Measurements from ENCODE around the gene ELAVL3. TPM values are rescaled to one million over a fixed set of nuclear protein-coding genes. Genes with fewer than 3 reads are reported as not detected.

Gene ELAVL3
- total RNA-seq, 1 experiment from 2014 or later = 1.2 TPM

GRCh38 chr19:11505032-11505503 lies 24.2 kb upstream of the ELAVL3 start:
- Histone ChIP-seq H2BK15ac (ENCODE audit: low read depth, low read length) (no peak overlapping the region), H3K27ac (ENCODE audit: insufficient read length, low read depth, low read length) (no peak overlapping the region), H4K91ac (ENCODE audit: insufficient read length, low read depth, low read length) (no peak overlapping the region), H2BK20ac (ENCODE audit: low read depth, low read length, poor library complexity, severe bottlenecking) (no peak overlapping the region), H4K20me1 (ENCODE audit: control insufficient read depth, insufficient read depth, insufficient read length) (no peaks in the 10 kb centered on the region), H2AFZ (ENCODE audit: low read length) (no peak overlapping the region), H3K79me2 (ENCODE audit: insufficient read depth, low read length) (no peaks in the 10 kb centered on the region), H3K4me1 (ENCODE audit: insufficient read depth, low read length) (no peaks in the 10 kb centered on the region), H2BK120ac (ENCODE audit: low read depth, low read length, poor library complexity, severe bottlenecking) (no peak overlapping the region), H4K5ac (ENCODE audit: insufficient read length, low read depth, low read length) (no peak overlapping the region), H3K9ac (ENCODE audit: extremely low read depth, insufficient read length, low read length) (peak overlapping the region; percentile 31), H3K23me2 (ENCODE audit: insufficient read length, low read depth, low read length, poor library complexity, severe bottlenecking) (peaks cover 5% of the 10 kb centered on the region), H3T11ph (ENCODE audit: low read length) (no peak overlapping the region), H3K18ac (ENCODE audit: insufficient read length, low read depth, low read length) (no peak overlapping the region), H4K8ac (replicated peaks; ENCODE audit: insufficient read length, low read depth, low read length) (no peak overlapping the region), H3K56ac (ENCODE audit: insufficient read length, low read depth, low read length) (no peak overlapping the region), H3K4me2 (ENCODE audit: insufficient read depth, insufficient read length, low read length) (peak overlapping the region; percentile 56), H3K9me3 (ENCODE audit: control insufficient read depth, low read depth, low read length) (no peaks in the 10 kb centered on the region), H2AK5ac (ENCODE audit: insufficient read length, low read length) (no peak overlapping the region), H3K27me3 (ENCODE audit: insufficient read depth, low read length) (no peaks in the 10 kb centered on the region), H2BK5ac (ENCODE audit: insufficient read length, low read length) (no peak overlapping the region), H3K4ac (ENCODE audit: low read depth, low read length) (no peak overlapping the region), H2BK12ac (ENCODE audit: insufficient read length, low read depth, low read length) (no peak overlapping the region), H3K79me1 (ENCODE audit: insufficient read depth, low read depth, low read length, poor library complexity, severe bottlenecking) (no peaks in the 10 kb centered on the region), H3K23ac (ENCODE audit: insufficient read length, low read depth, low read length) (no peak overlapping the region), H3K14ac (ENCODE audit: insufficient read depth, low read length) (peak overlapping the region; percentile 90; the same call in 1 of the 2 replicates)
- Mint-ChIP-seq H3K27me3 (ENCODE audit: low read depth) (no peaks in the 10 kb centered on the region), H3K27ac (peak overlapping the region; percentile 8 to 95 (median 59); a peak in 3 of 7 replicates), H3K36me3 (ENCODE audit: insufficient read depth in 1 of 3, low read depth in 3 of 3) (peaks cover 0 to 2% (median 0%) of the 10 kb centered on the region in 3 experiments; a peak in 1 of 7 replicates), H3K4me3 (peak overlapping the region; percentile 81 to 90), H3K9me3 (no peaks in the 10 kb centered on the region), H3K4me1 (peaks cover 10 to 13% of the 10 kb centered on the region in 2 experiments)
- DNase-seq = peak; percentile 99
- WGBS (ENCODE audit: extremely low coverage, insufficient read length, low lambda C conversion rate) = no CpG with 5 or more reads among the region's 33 CpGs
- no peak for TF ChIP-seq CTCF (conservative IDR thresholded peaks at IDR 0.05)
